ENCODE data around the gene LCN9. TPM values are rescaled to one million over a fixed set of nuclear protein-coding genes. Genes with fewer than 3 reads are reported as not detected.

LCN9 gene
- total RNA-seq, 3 donors from 2014 or later = not detected

GRCh38 chr9:135661816-135662560, 1.1 kb upstream of the LCN9 start:
- H3K36me3 ChIP-seq (ENCODE audit: low read depth) = no peaks in the 10 kb centered on the region
- ATAC-seq (no peak), DNase-seq (no peak)
- no peaks in the 10 kb centered on the region for H3K4me1 ChIP-seq (ENCODE audit: low read depth)
- H3K9me3 ChIP-seq = no peaks in the 10 kb centered on the region
- no peak overlapping the region for H3K4me3 ChIP-seq
- no peak for TF ChIP-seq CTCF (IDR thresholded peaks at IDR 0.05)
- intact Hi-C loops (cut with DNase I, micrococcal nuclease) = no loop called here

- no peaks in the 10 kb centered on the region for H3K9me3 ChIP-seq
- intact Hi-C loops (cut with DNase I, micrococcal nuclease) = no loop called here
- DNase-seq = no peak
- H3K36me3 ChIP-seq (ENCODE audit: low read depth) = no peaks in the 10 kb centered on the region
- no peak overlapping the region for H3K4me3 ChIP-seq
- no peak for TF ChIP-seq CTCF (IDR thresholded peaks at IDR 0.05)
- ATAC-seq = no peak
- H3K4me1 ChIP-seq (ENCODE audit: low read depth) = no peaks in the 10 kb centered on the region
Measured at GRCh38 chr9:135663451-135663770, 302 bp downstream of the LCN9 start.

- intact Hi-C loops (cut with DNase I, micrococcal nuclease) = no loop called here
- TF ChIP-seq CTCF (IDR thresholded peaks at IDR 0.05) = no peak
- no peak for ATAC-seq
Measured at GRCh38 chr9:135663857-135664256, 748 bp downstream of the LCN9 start.

GRCh38 chr9:135664266-135664665, 1.2 kb downstream of the LCN9 start:
- H3K4me3 ChIP-seq = no peak overlapping the region
- no peak for TF ChIP-seq CTCF (IDR thresholded peaks at IDR 0.05)
- no peaks in the 10 kb centered on the region for H3K4me1 ChIP-seq (ENCODE audit: low read depth)
- DNase-seq = no peak
- intact Hi-C loops (cut with DNase I, micrococcal nuclease) = no loop called here
- no peaks in the 10 kb centered on the region for H3K9me3 ChIP-seq
- H3K36me3 ChIP-seq (ENCODE audit: low read depth) = no peaks in the 10 kb centered on the region
- no peak for ATAC-seq

More at GRCh38 chr9:135663857-135664256, 748 bp downstream of the LCN9 start:
- H3K9me3 ChIP-seq = no peaks in the 10 kb centered on the region
- H3K36me3 ChIP-seq (ENCODE audit: low read depth) = no peaks in the 10 kb centered on the region
- DNase-seq = no peak
- H3K4me1 ChIP-seq (ENCODE audit: low read depth) = no peaks in the 10 kb centered on the region
- H3K4me3 ChIP-seq = no peak overlapping the region

GRCh38 chr9:135664801-135665794, 2.0 kb downstream of the LCN9 start:
- H3K4me1 ChIP-seq (ENCODE audit: low read depth) = no peaks in the 10 kb centered on the region
- no peak for TF ChIP-seq CTCF (IDR thresholded peaks at IDR 0.05)
- ATAC-seq = no peak
- intact Hi-C loops (cut with DNase I, micrococcal nuclease) = no loop called here
- no peaks in the 10 kb centered on the region for H3K9me3 ChIP-seq
- no peak overlapping the region for H3K4me3 ChIP-seq
- no peak for DNase-seq
- no peaks in the 10 kb centered on the region for H3K36me3 ChIP-seq (ENCODE audit: low read depth)
